Lung (tissue), 12 donors: ENCODE measurements around the gene SLC49A4. TPM values are rescaled to one million over a fixed set of nuclear protein-coding genes. Genes with fewer than 3 reads are reported as not detected.

Experiments
- ATAC-seq: fragments of 200-7000 bp; cut with Tn5 transposase; one replicate; pipeline ENCODE4 v1.9.1; 2020; ENCODE audit warnings: moderate number of reproducible peaks; ENCODE audit not compliant: insufficient read depth, low FRiP score
- DNase-seq, 3 donors: peaks; one replicate each; pipeline ENCODE4 v3.0.0-alpha.2; 2013 to 2017
- H3K27ac ChIP-seq, 2 donors: one replicate each; pipeline ENCODE4 v1.5.1; 2013; ENCODE audit warnings: mild to moderate bottlenecking in 2 of 2, moderate library complexity in 2 of 2, control low read depth in 1 of 2, inconsistent platforms in 1 of 2, low read depth in 1 of 2, low read length in 1 of 2
- H3K27me3 ChIP-seq, 3 donors: one replicate each; pipeline ENCODE4 v1.5.1; 2013; ENCODE audit warnings: low read length in 2 of 3; ENCODE audit not compliant: control insufficient read depth in 3 of 3, insufficient read depth in 3 of 3
- H3K36me3 ChIP-seq, 4 donors: one replicate each; pipeline ENCODE4 v1.5.1; 2013; ENCODE audit warnings: low read length in 4 of 4, mild to moderate bottlenecking in 1 of 4, moderate library complexity in 1 of 4; ENCODE audit not compliant: control insufficient read depth in 4 of 4, insufficient read depth in 4 of 4
- H3K4me1 ChIP-seq, 5 donors: one replicate each; pipeline ENCODE4 v1.5.1; 2013; ENCODE audit warnings: low read length in 5 of 5, mild to moderate bottlenecking in 2 of 5, moderate library complexity in 1 of 5; ENCODE audit not compliant: control insufficient read depth in 5 of 5, insufficient read depth in 5 of 5
- H3K4me3 ChIP-seq: one replicate; pipeline ENCODE4 v1.5.1; 2013; ENCODE audit warnings: mild to moderate bottlenecking, control low read depth, moderate library complexity
- H3K9ac ChIP-seq, 2 donors: one replicate each; pipeline ENCODE4 v1.5.1; 2013; ENCODE audit warnings: low read length in 2 of 2, control low read depth in 1 of 2; ENCODE audit not compliant: insufficient read depth in 1 of 2
- H3K9me3 ChIP-seq, 4 donors: one replicate each; pipeline ENCODE4 v1.5.1; 2013; ENCODE audit warnings: low read length in 3 of 4, mild to moderate bottlenecking in 1 of 4, moderate library complexity in 1 of 4; ENCODE audit not compliant: control insufficient read depth in 4 of 4, insufficient read depth in 3 of 4
- CTCF ChIP-seq: IDR thresholded peaks from 2 replicates; pipeline ENCODE4 v1.5.1; 2012; ENCODE audit warnings: mild to moderate bottlenecking; ENCODE audit errors: control extremely low read depth, extremely low read depth
- WGBS, 2 donors: extraction: QIAGEN DNeasy Blood & Tissue Kit; methylation state at CpG; one replicate each; pipeline ENCODE4 v1.1.7; 2013; 5-methylcytosine and 5-hydroxymethylcytosine counted together
- polyA plus RNA-seq, 2 donors: library from polyadenylated mRNA; stranded (reverse); fragments of 200-250 nt; gene quantifications; one replicate each; pipeline ENCODE4 v1.2.1, GENCODE V29; 2013
- total RNA-seq, 2 donors: library from RNA; depleted of rRNA in 1 of 2; stranded (reverse); fragments of >200 nt in 1 of 2; gene quantifications; one replicate each; pipeline ENCODE4 v1.2.1, GENCODE V29; 2014 to 2021
- donor health status: control.
- donor health status: control.
- donor health status: Bipolar disorder and iron deficiency.
- donor health status: healthy.
- donor health status: DM: yes; HTN: yes; CAD: no.

SLC49A4 gene
- total and polyA plus RNA-seq, 4 donors: 3.9 to 24.4 (median 9.9) TPM

DNA sequence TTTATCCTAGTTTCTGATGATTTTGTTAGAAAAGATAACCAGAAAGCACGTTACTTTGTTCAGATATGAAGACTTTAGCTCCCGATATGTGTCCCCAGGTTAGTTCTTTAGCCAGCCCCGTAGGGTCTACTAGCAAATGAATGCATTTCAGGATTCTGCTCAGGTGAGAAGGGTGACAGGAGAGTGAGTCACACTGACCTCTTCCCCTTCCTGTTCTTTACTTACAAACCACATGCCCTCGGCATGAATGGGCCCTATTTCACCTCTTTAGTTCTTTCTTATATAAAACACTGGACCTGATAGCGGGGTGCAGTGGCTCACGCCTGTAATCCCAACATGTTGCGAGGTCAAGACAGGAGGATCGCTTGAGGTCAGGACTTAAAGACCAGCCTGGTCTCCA, 98.4 kb downstream of the SLC49A4 start:
- no peak overlapping the region for H3K9ac ChIP-seq
- no peak for TF ChIP-seq CTCF
- H3K9me3 ChIP-seq: no peaks in the 10 kb centered on the region
- ATAC-seq: no peak
- peaks cover 0 to 5% (median 2%) of the 10 kb centered on the region in 3 donors for H3K27me3 ChIP-seq
- H3K4me3 ChIP-seq: no peak overlapping the region
- WGBS, 2 donors: 82 to 85% methylated on average over 8 of the region's 8 CpGs
- peaks cover 0 to 7% (median 0%) of the 10 kb centered on the region in 5 donors for H3K4me1 ChIP-seq
- no peak overlapping the region for H3K27ac ChIP-seq
- no peak for DNase-seq
- H3K36me3 ChIP-seq: no peaks in the 10 kb centered on the region

GRCh38 chr3:122893754-122894668, 99.1 kb downstream of the SLC49A4 start:
- Histone ChIP-seq H3K27me3 (peaks cover 0 to 5% (median 2%) of the 10 kb centered on the region in 3 donors), H3K9me3 (no peaks in the 10 kb centered on the region), H3K4me1 (peaks cover 0 to 7% (median 0%) of the 10 kb centered on the region in 5 donors), H3K36me3 (no peaks in the 10 kb centered on the region), H3K27ac (no peak overlapping the region), H3K9ac (no peak overlapping the region), H3K4me3 (no peak overlapping the region)
- 69 to 80% methylated on average over 17 of the region's 17 CpGs for WGBS, 2 donors
- no peak for TF ChIP-seq CTCF
- DNase-seq (no peak), ATAC-seq (no peak)

- Histone ChIP-seq H3K36me3 (no peaks in the 10 kb centered on the region), H3K9ac (no peak overlapping the region), H3K4me3 (no peak overlapping the region), H3K4me1 (no peaks in the 10 kb centered on the region), H3K9me3 (no peaks in the 10 kb centered on the region), H3K27ac (no peak overlapping the region), H3K27me3 (peaks cover 0 to 5% (median 2%) of the 10 kb centered on the region in 3 donors)
- WGBS, 2 donors: 59 to 82% methylated on average over 4 of the region's 4 CpGs
- no peak for TF ChIP-seq CTCF
- DNase-seq: no peak
- no peak for ATAC-seq
Measured at GRCh38 chr3:122898298-122898697, 103.4 kb downstream of the SLC49A4 start.
